Vagina (tissue), 2 donors: ENCODE data around the gene MCM9. TPM values are rescaled to one million over a fixed set of nuclear protein-coding genes. Genes with fewer than 3 reads are reported as not detected.

Experiments used
- DNase-seq, 2 donors: peaks; one replicate each; pipeline ENCODE4 v3.0.0-alpha.2; 2017; ENCODE audit errors: extremely low spot score in 2 of 2
- H3K27ac ChIP-seq: fragments of 200-600 bp; sonication (generic); one replicate; pipeline ENCODE4 v1.5.1; 2019
- H3K27me3 ChIP-seq: fragments of 200-600 bp; sonication (generic); one replicate; pipeline ENCODE4 v1.5.1; 2019
- H3K36me3 ChIP-seq, 2 donors: fragments of 200-600 bp; sonication (generic); one replicate each; pipeline ENCODE4 v1.5.1; 2017 to 2019
- H3K4me1 ChIP-seq: fragments of 200-600 bp; sonication (generic); one replicate; pipeline ENCODE4 v1.5.1; 2019
- H3K4me3 ChIP-seq, 2 donors: fragments of 200-600 bp; sonication (generic); 1 replicate in 1 of 2; 2 replicates in 1 of 2; pipeline ENCODE4 v1.5.1; 2016 to 2019
- H3K9me3 ChIP-seq: fragments of 200-600 bp; sonication (generic); one replicate; pipeline ENCODE4 v1.5.1; 2019
- CTCF ChIP-seq, 3 experiments: fragments of 450-650 bp in 2 of 3; fragments of 200-600 bp in 1 of 3; sonication (generic) in 1 of 3; IDR thresholded peaks; one replicate each; pipeline ENCODE4 v1.5.1; 2017 to 2019; ENCODE audit warnings: antibody characterized with exemption in 3 of 3, mild to moderate bottlenecking in 2 of 3, moderate library complexity in 2 of 3
- POLR2A ChIP-seq, 2 donors: fragments of 450-650 bp; IDR thresholded peaks; one replicate each; pipeline ENCODE4 v1.6.1; 2017; ENCODE audit warnings: antibody characterized with exemption in 2 of 2, mild to moderate bottlenecking in 2 of 2, moderate library complexity in 2 of 2
- POLR2AphosphoS5 ChIP-seq, 2 donors: sonication (generic); formaldehyde crosslinking; IDR thresholded peaks; one replicate each; pipeline ENCODE4 v1.9.0; 2017; ENCODE audit warnings: antibody characterized with exemption in 2 of 2, mild to moderate bottlenecking in 2 of 2, low read depth in 1 of 2; ENCODE audit not compliant: insufficient read depth in 1 of 2
- intact Hi-C: fragments of 100-400 bp; cut with DNase I; formaldehyde crosslinking; loops from one replicate; pipeline ENCODE4 v1.15.1; 2023
- total RNA-seq: library from RNA; depleted of rRNA; stranded (reverse); fragments of >200 nt; gene quantifications from one replicate; pipeline ENCODE4 v1.2.3, GENCODE V29; 2016

MCM9 gene
- total RNA-seq, 1 donor from 2014 or later: 25.8 TPM

- H3K4me1 ChIP-seq: peaks cover 39% of the 10 kb centered on the region
Observed at GRCh38 chr6:118903691-118904090, 31.3 kb downstream of the MCM9 start.

GRCh38 chr6:118903138-118903537, 31.8 kb downstream of the MCM9 start:
- peaks cover 0 to 26% of the 10 kb centered on the region in 2 donors for H3K36me3 ChIP-seq
- TF ChIP-seq POLR2A (IDR thresholded peaks at IDR 0.05): no peak
- no peak for TF ChIP-seq POLR2AphosphoS5 (IDR thresholded peaks at IDR 0.05; ENCODE audit: insufficient read depth in 1 of 2, low read depth in 1 of 2)
- no peak for TF ChIP-seq CTCF (IDR thresholded peaks at IDR 0.05)
- H3K27ac ChIP-seq: no peak overlapping the region
- peaks cover 41% of the 10 kb centered on the region for H3K4me1 ChIP-seq
- H3K9me3 ChIP-seq: no peaks in the 10 kb centered on the region
- no peak overlapping the region for H3K4me3 ChIP-seq
- H3K27me3 ChIP-seq: no peaks in the 10 kb centered on the region
- no peak for DNase-seq
- intact Hi-C loops: no loop called here

More at GRCh38 chr6:118903691-118904090, 31.3 kb downstream of the MCM9 start:
- Histone ChIP-seq H3K27ac (no peak overlapping the region), H3K36me3 (peaks cover 0 to 31% of the 10 kb centered on the region in 2 donors), H3K9me3 (no peaks in the 10 kb centered on the region), H3K27me3 (no peaks in the 10 kb centered on the region), H3K4me3 (no peak overlapping the region)
- intact Hi-C loops: no loop called here
- no peak for DNase-seq
- no peak for TF ChIP-seq POLR2A (IDR thresholded peaks at IDR 0.05)
- TF ChIP-seq CTCF (IDR thresholded peaks at IDR 0.05): no peak
- TF ChIP-seq POLR2AphosphoS5 (IDR thresholded peaks at IDR 0.05; ENCODE audit: insufficient read depth in 1 of 2, low read depth in 1 of 2): no peak

- H3K36me3 ChIP-seq: peaks cover 0 to 22% of the 10 kb centered on the region in 2 donors
- H3K27ac ChIP-seq: no peak overlapping the region
Observed at GRCh38 chr6:118902726-118903125, 32.2 kb downstream of the MCM9 start.

GRCh38 chr6:118899948-118900347, 35.0 kb downstream of the MCM9 start:
- Histone ChIP-seq H3K4me1 (peaks cover 67% of the 10 kb centered on the region), H3K4me3 (no peak overlapping the region), H3K36me3 (no peaks in the 10 kb centered on the region), H3K27me3 (no peaks in the 10 kb centered on the region), H3K27ac (no peak overlapping the region), H3K9me3 (no peaks in the 10 kb centered on the region)
- DNase-seq: no peak
- intact Hi-C loops: no loop called here
- TF ChIP-seq POLR2AphosphoS5 (IDR thresholded peaks at IDR 0.05; ENCODE audit: insufficient read depth in 1 of 2, low read depth in 1 of 2): no peak
- TF ChIP-seq CTCF (IDR thresholded peaks at IDR 0.05): no peak
- TF ChIP-seq POLR2A (IDR thresholded peaks at IDR 0.05): no peak

More at GRCh38 chr6:118902726-118903125, 32.2 kb downstream of the MCM9 start:
- H3K4me1 ChIP-seq: peaks cover 43% of the 10 kb centered on the region
- no peaks in the 10 kb centered on the region for H3K27me3 ChIP-seq
- H3K9me3 ChIP-seq: no peaks in the 10 kb centered on the region
- TF ChIP-seq POLR2AphosphoS5 (IDR thresholded peaks at IDR 0.05; ENCODE audit: insufficient read depth in 1 of 2, low read depth in 1 of 2) (no peak), POLR2A (IDR thresholded peaks at IDR 0.05) (no peak), CTCF (IDR thresholded peaks at IDR 0.05) (no peak)
- DNase-seq: no peak
- H3K4me3 ChIP-seq: no peak overlapping the region
- intact Hi-C loops: no loop called here

GRCh38 chr6:118897386-118897785, 37.6 kb downstream of the MCM9 start:
- Histone ChIP-seq H3K4me1 (peaks cover 60% of the 10 kb centered on the region), H3K4me3 (no peak overlapping the region), H3K9me3 (no peaks in the 10 kb centered on the region), H3K27ac (no peak overlapping the region), H3K36me3 (no peaks in the 10 kb centered on the region), H3K27me3 (no peaks in the 10 kb centered on the region)
- DNase-seq: no peak
- TF ChIP-seq CTCF (IDR thresholded peaks at IDR 0.05): no peak
- TF ChIP-seq POLR2A (IDR thresholded peaks at IDR 0.05): no peak
- no peak for TF ChIP-seq POLR2AphosphoS5 (IDR thresholded peaks at IDR 0.05; ENCODE audit: insufficient read depth in 1 of 2, low read depth in 1 of 2)
- intact Hi-C loops: no loop called here
